NCI-H1092 treated with DMSO at 0.1 percent for 48 hours (cell line): Measurements from ENCODE around the gene ECE2.

ENCODE experiments used
- DNase-seq: peaks from one replicate; lab custom pipeline; 2025; lab: John Stamatoyannopoulos, UW

ECE2 gene

GRCh38 chr3:184275961-184276910 lies at the start of gene ECE2:
Gene ECE2, plus strand, starts transcription at chr3:184276022. Its CDS starts 132 bp downstream, at chr3:184276154.
- no peak for DNase-seq

- no peak for DNase-seq
Observed at GRCh38 chr3:184227481-184227935, 48.3 kb upstream of the ECE2 start.

GRCh38 chr3:184228376-184229137 lies 47.3 kb upstream of the ECE2 start:
- no peak for DNase-seq

- DNase-seq, result peak; percentile 76
Observed at GRCh38 chr3:184229394-184230080, 46.3 kb upstream of the ECE2 start, which contains the start of gene VWA5B2. Gene VWA5B2, plus strand, starts transcription at chr3:184229585. Its CDS starts 944 bp downstream, at chr3:184230529.

GRCh38 chr3:184230081-184230602 lies 45.7 kb upstream of the ECE2 start:
- no peak for DNase-seq

GRCh38 chr3:184230603-184231528 lies 45.0 kb upstream of the ECE2 start:
- no peak for DNase-seq

GRCh38 chr3:184231671-184232070 lies 44.2 kb upstream of the ECE2 start:
- no peak for DNase-seq

GRCh38 chr3:184233127-184233843 lies 42.5 kb upstream of the ECE2 start:
- DNase-seq, result no peak

GRCh38 chr3:184234224-184234623 lies 41.6 kb upstream of the ECE2 start:
- no peak for DNase-seq

- no peak for DNase-seq
Observed at GRCh38 chr3:184234671-184235380, 41.0 kb upstream of the ECE2 start.

GRCh38 chr3:184235381-184236032 lies 40.3 kb upstream of the ECE2 start:
- no peak for DNase-seq

- DNase-seq, result no peak
Observed at GRCh38 chr3:184236033-184236410, 39.8 kb upstream of the ECE2 start.

GRCh38 chr3:184236636-184237035 lies 39.2 kb upstream of the ECE2 start:
- no peak for DNase-seq

GRCh38 chr3:184237211-184237610 lies 38.6 kb upstream of the ECE2 start:
- DNase-seq, result no peak

GRCh38 chr3:184237807-184238206 lies 38.0 kb upstream of the ECE2 start:
- DNase-seq, result no peak

GRCh38 chr3:184238246-184238818 lies 37.5 kb upstream of the ECE2 start:
- DNase-seq, result no peak

GRCh38 chr3:184239221-184239620 lies 36.6 kb upstream of the ECE2 start:
- no peak for DNase-seq

GRCh38 chr3:184239708-184240107 lies 36.1 kb upstream of the ECE2 start:
- no peak for DNase-seq
